T-helper 17 cell (primary cell): ENCODE results near the gene CACNA2D3. TPM values are rescaled to one million over a fixed set of nuclear protein-coding genes. Genes with fewer than 3 reads are reported as not detected.

Experiments used
- ATAC-seq: fragments of 150-1000 bp; cut with Tn5 transposase; 2 replicates; pipeline ENCODE4 v1.10.0; 2021; ENCODE audit warnings: mild to moderate bottlenecking, moderate library complexity
- DNase-seq, 3 donors: peaks; one replicate each; pipeline versions ENCODE4 v3.0.0 to v3.0.0-alpha.2; 2020 to 2021
- H3K9me3 ChIP-seq: one replicate; pipeline ENCODE4 v1.7.0; 2013; ENCODE audit warnings: low read length, mild to moderate bottlenecking; ENCODE audit not compliant: control insufficient read depth, poor library complexity, severe bottlenecking
- H3K27ac Mint-ChIP-seq: one replicate; pipeline ENCODE4 v1.8.0; 2022; ENCODE audit warnings: mild to moderate bottlenecking, moderate library complexity, mixed read lengths
- H3K27me3 Mint-ChIP-seq: one replicate; pipeline ENCODE4 v1.8.0; 2022; ENCODE audit warnings: mixed read lengths
- H3K36me3 Mint-ChIP-seq: one replicate; pipeline ENCODE4 v1.8.0; 2022; ENCODE audit warnings: low read depth, mixed read lengths
- H3K4me1 Mint-ChIP-seq: one replicate; pipeline ENCODE4 v1.8.0; 2022; ENCODE audit warnings: mild to moderate bottlenecking, mixed read lengths
- H3K4me3 Mint-ChIP-seq: one replicate; pipeline ENCODE4 v1.8.0; 2022; ENCODE audit warnings: mild to moderate bottlenecking, moderate library complexity, mixed read lengths
- total RNA-seq, 4 donors: library from RNA in 2 of 4; stranded (reverse) in 2 of 4; gene quantifications; one replicate each; pipeline ENCODE4 v1.2.3 and lab custom pipeline; 2022 to 2026

The CACNA2D3 gene
- total RNA-seq, 2 donors from 2014 or later: 0.08 TPM; not detected in 1

DNA sequence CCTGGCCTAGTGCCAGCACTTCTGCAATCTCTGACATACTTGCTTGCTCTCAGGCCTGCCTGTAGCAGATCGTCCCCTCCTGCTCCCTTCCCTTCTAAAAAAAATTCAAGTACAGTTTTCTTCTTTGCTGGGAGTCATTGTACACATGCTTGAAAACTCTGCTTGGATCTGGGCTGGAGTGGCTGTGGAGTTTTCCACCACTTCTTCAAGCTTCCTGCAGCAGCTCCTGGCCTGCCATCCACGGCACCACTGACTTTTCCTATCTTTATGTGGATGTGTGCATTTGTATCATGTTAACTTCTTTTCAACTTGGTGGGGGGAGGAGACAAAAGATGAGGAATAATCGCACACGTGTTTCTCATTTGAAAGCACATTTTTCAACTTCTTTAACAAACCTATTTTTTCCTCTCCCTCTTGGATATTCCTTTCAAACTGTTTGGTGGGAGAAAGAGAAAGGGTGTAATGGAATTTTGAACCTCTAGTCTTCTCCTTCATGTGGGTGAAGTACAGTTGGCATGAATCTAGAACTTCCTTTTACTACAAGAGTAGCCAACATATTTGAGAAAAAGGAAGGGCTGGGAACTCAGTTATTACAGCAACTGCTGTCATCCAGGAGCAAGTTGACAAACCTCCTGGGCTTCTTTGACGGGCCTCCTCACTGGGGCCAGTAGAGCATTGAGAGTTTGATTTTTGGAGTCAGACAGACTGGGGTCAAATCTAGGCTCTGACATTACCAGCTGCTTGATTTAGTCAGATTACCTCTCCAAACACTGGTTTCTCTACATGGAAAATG lies 866.7 kb downstream of the CACNA2D3 start:
- Mint-ChIP-seq H3K4me1 (no peaks in the 10 kb centered on the region), H3K4me3 (no peak overlapping the region), H3K36me3 (no peaks in the 10 kb centered on the region), H3K27ac (no peak overlapping the region), H3K27me3 (no peaks in the 10 kb centered on the region)
- ATAC-seq: no peak
- no peaks in the 10 kb centered on the region for H3K9me3 ChIP-seq
- DNase-seq: no peak

DNA sequence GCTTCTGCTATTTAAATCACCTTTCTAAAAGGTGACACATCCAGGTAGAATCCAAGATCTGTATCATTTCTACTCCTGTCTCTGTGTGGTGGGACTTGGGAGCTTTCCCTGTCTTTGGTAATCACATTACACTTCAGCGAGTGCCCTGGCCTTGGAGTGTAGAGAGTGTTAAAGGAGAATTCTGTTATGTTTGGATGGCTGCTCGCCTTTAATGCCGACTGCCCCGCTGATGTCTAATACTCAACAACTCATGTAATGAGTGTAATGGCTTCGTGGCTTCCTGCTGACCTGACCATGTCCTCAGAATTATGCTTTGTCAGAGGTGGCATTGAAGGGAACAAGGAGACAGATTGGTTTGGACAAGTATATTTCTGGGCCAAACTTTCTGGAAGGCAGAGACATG lies 871.8 kb downstream of the CACNA2D3 start:
- no peaks in the 10 kb centered on the region for H3K9me3 ChIP-seq
- Mint-ChIP-seq H3K4me1 (no peaks in the 10 kb centered on the region), H3K4me3 (no peak overlapping the region), H3K27me3 (no peaks in the 10 kb centered on the region), H3K27ac (no peak overlapping the region), H3K36me3 (no peaks in the 10 kb centered on the region)
- ATAC-seq (no peak), DNase-seq (no peak)

DNA sequence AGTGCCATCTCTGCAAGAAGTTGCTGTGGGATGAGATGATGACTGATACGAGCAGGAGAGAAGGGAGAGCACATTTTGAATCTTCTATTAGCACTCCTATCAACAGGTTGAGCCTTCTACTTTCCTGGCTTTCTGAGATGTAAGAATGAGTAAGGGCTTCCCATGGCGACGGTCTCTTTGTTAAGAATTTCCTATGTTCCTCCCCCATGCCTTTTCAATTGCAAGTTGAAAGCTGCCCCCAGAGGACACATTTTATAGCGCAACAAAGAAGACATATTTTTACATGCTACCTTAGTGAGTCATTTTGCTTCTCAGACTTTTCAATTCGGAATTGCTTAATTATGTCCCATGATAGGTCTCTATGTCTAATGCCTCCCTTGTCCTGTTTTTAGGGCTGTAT lies 876.8 kb downstream of the CACNA2D3 start:
- no peaks in the 10 kb centered on the region for H3K36me3 Mint-ChIP-seq
- H3K27me3 Mint-ChIP-seq: no peaks in the 10 kb centered on the region
- no peaks in the 10 kb centered on the region for H3K9me3 ChIP-seq
- H3K4me1 Mint-ChIP-seq: no peaks in the 10 kb centered on the region
- no peak overlapping the region for H3K27ac Mint-ChIP-seq
- H3K4me3 Mint-ChIP-seq: no peak overlapping the region
- DNase-seq (no peak), ATAC-seq (no peak)

DNA sequence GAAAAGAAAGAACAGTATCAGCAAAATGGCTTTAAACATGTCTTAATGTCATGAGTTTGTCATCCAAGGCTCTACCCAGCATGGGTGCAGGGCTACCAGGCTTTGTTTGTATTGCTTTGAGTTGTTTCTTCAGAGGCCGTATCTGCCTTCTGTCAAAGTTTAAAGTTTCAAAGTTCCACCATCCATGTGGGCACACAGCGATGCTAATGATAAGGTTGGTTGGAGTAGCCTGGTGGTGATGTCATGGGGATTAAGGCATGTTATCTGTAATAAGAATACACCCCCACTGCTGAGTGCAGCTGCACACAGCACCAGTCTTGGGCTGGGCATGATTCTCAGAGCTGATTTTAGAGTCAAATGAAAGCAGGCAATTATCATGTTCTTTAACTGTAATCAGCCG lies 877.5 kb downstream of the CACNA2D3 start:
- DNase-seq (no peak), ATAC-seq (no peak)
- no peak overlapping the region for H3K4me3 Mint-ChIP-seq
- H3K4me1 Mint-ChIP-seq: no peaks in the 10 kb centered on the region
- H3K27me3 Mint-ChIP-seq: no peaks in the 10 kb centered on the region
- no peaks in the 10 kb centered on the region for H3K9me3 ChIP-seq
- H3K36me3 Mint-ChIP-seq: no peaks in the 10 kb centered on the region
- no peak overlapping the region for H3K27ac Mint-ChIP-seq

DNA sequence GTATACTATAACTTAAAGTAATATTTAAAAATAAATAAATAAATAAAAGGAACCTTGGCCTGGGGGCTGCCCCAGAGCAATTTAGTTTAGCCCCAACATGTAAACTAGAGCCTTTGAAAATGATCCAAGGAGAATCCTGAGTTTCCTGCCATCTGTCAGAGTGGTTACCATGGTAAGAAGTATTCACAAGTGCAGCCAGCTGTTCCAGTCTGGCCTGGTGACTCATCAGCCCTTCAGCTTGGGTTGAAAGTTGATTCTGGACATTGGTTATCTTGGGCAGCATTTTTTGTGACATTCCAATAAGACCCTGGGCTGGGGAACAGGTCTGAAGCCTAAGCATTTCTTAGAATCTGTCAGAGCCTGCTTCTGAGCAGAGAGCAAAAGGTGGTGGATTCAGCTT lies 878.2 kb downstream of the CACNA2D3 start:
- DNase-seq (no peak), ATAC-seq (no peak)
- Mint-ChIP-seq H3K27me3 (no peaks in the 10 kb centered on the region), H3K36me3 (no peaks in the 10 kb centered on the region), H3K27ac (no peak overlapping the region), H3K4me3 (no peak overlapping the region), H3K4me1 (no peaks in the 10 kb centered on the region)
- H3K9me3 ChIP-seq: no peaks in the 10 kb centered on the region

DNA sequence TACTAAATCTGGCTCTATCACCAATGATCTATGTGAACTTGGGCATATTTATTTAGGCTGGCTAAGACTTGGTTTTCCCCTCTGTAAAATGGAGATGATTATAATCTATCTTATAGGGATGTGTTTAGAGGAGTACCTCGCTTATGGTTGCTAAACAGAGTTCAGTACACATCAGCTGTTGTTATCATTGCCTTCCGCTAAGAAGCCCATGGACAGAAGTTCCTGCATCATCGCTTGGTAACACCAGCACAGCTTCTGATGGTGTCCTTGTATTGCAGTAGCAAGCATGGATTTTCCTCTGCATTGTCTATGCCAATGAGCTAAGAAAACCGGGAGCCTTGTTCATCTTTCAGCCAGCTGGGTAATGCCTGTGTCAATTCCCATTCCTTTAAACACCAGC lies 878.6 kb downstream of the CACNA2D3 start:
- ATAC-seq (no peak), DNase-seq (no peak)
- no peak overlapping the region for H3K4me3 Mint-ChIP-seq
- no peak overlapping the region for H3K27ac Mint-ChIP-seq
- H3K4me1 Mint-ChIP-seq: no peaks in the 10 kb centered on the region
- no peaks in the 10 kb centered on the region for H3K27me3 Mint-ChIP-seq
- H3K9me3 ChIP-seq: no peaks in the 10 kb centered on the region
- H3K36me3 Mint-ChIP-seq: no peaks in the 10 kb centered on the region

DNA sequence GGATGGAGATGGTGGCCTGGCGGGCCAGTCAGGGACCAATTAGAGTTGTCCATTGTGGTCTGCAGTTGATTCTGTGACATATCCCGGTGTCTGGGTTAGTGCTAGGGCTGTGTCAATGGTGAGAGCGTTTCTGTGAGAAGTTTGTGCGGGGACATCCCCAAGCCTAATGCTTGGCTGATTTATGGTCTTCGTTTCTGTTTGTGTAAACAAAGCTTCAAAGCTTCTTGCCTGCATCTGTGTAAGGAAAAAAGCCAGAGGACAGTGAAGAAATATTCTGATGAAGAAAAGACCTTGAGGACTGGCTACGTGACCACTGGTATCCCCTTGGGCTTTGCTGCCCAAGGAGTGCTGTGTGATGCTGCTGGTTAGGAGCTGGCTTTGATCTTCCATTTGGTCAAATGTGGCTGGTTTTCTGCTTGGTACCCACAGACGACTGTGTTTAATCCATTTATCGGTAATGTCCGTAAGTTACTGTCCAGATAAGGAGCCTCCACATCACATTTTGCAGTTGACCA lies 880.1 kb downstream of the CACNA2D3 start:
- Mint-ChIP-seq H3K27me3 (no peaks in the 10 kb centered on the region), H3K36me3 (no peaks in the 10 kb centered on the region), H3K27ac (no peak overlapping the region), H3K4me1 (no peaks in the 10 kb centered on the region), H3K4me3 (no peak overlapping the region)
- H3K9me3 ChIP-seq: no peaks in the 10 kb centered on the region
- ATAC-seq (no peak), DNase-seq (no peak)

DNA sequence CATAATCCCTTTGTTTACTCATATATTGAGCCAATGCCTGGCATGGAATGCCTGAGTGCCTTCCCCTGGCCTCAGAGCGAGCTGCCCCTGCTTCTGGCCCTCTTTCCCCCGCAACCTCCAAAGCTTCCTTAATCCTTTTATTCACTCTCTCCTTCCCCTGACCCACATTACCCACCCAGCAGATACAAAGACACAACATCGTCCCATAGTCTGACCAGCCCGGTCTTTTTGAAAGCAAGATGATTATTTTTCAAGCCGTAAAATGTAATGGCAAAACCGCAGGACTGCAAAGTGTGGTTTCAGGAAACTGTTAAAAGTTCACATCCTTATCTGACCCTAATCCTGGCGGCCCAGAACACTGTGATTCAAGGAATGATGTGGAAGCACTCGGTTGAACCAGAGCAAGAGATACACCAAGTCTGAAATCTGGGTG lies 883.9 kb downstream of the CACNA2D3 start:
- DNase-seq (no peak), ATAC-seq (no peak)
- no peaks in the 10 kb centered on the region for H3K27me3 Mint-ChIP-seq
- no peaks in the 10 kb centered on the region for H3K36me3 Mint-ChIP-seq
- H3K4me1 Mint-ChIP-seq: no peaks in the 10 kb centered on the region
- H3K27ac Mint-ChIP-seq: no peak overlapping the region
- no peaks in the 10 kb centered on the region for H3K9me3 ChIP-seq
- no peak overlapping the region for H3K4me3 Mint-ChIP-seq

DNA sequence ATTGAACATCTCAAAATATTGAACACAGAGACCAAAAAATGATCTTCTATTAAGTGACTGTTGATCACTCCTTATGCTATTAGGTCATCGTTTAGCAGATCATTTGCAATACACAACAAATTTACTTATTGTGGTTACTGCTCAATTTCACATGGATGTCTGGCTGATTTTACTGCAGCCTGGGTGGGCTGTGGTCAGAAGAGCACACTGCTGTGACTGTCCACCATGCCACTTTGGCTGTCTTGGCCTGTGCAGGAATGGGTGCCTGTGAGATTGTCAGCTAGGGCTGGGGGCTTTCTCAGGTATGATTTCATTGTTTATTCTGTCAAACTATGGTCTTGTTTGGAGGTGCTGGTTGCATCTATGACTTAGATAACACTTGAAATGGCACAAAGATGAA lies 885.6 kb downstream of the CACNA2D3 start:
- no peak overlapping the region for H3K27ac Mint-ChIP-seq
- ATAC-seq (no peak), DNase-seq (no peak)
- H3K27me3 Mint-ChIP-seq: no peaks in the 10 kb centered on the region
- no peaks in the 10 kb centered on the region for H3K36me3 Mint-ChIP-seq
- H3K4me3 Mint-ChIP-seq: no peak overlapping the region
- H3K9me3 ChIP-seq: no peaks in the 10 kb centered on the region
- no peaks in the 10 kb centered on the region for H3K4me1 Mint-ChIP-seq

DNA sequence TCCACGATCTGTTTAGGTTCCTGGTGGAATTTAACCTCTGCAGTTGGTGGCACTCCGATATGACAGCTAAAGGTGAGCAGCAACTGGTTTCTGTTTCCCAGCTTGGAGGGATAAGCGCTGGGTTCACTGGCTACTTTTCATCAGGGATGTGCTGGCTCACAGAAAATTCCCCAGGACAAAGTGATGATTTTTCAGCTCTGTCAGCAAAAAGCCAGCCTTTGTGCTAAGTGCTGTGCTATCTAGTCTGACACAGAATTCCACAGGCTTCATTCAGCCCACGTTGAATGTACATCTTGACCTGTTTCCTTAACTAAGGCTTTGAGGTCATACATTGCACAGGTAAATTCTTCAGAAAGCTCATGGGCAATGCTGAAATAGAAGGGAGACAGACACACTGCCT lies 887.0 kb downstream of the CACNA2D3 start:
- ATAC-seq: no peak
- no peak overlapping the region for H3K27ac Mint-ChIP-seq
- no peak for DNase-seq

DNA sequence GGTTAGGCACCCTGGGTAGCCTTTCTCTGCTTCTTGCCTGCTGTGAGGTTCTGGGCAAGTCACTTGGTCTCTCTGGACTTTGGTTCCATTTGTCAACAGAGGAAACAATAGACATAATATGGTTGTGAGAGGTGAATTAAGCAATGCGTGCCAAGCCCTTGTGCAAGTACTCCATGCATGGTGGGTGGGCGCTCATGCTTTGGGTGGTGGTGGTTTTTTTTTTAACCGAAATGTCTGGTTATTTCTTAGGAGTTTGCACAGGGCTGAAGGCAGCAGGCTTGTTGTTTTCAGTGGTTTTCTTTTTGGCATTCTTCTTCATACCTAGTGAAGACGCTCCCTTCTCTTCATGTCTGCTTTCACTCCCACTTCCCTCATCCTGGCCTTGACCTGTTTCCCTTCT lies 889.7 kb downstream of the CACNA2D3 start:
- no peak overlapping the region for H3K4me3 Mint-ChIP-seq
- ATAC-seq (no peak), DNase-seq (no peak)
- no peak overlapping the region for H3K27ac Mint-ChIP-seq
- no peaks in the 10 kb centered on the region for H3K9me3 ChIP-seq
- H3K36me3 Mint-ChIP-seq: no peaks in the 10 kb centered on the region
- no peaks in the 10 kb centered on the region for H3K4me1 Mint-ChIP-seq
- H3K27me3 Mint-ChIP-seq: no peaks in the 10 kb centered on the region

More for the DNA sequence above, 887.0 kb downstream of the CACNA2D3 start:
- Mint-ChIP-seq H3K36me3 (no peaks in the 10 kb centered on the region), H3K27me3 (no peaks in the 10 kb centered on the region), H3K4me3 (no peak overlapping the region), H3K4me1 (no peaks in the 10 kb centered on the region)
- H3K9me3 ChIP-seq: no peaks in the 10 kb centered on the region

DNA sequence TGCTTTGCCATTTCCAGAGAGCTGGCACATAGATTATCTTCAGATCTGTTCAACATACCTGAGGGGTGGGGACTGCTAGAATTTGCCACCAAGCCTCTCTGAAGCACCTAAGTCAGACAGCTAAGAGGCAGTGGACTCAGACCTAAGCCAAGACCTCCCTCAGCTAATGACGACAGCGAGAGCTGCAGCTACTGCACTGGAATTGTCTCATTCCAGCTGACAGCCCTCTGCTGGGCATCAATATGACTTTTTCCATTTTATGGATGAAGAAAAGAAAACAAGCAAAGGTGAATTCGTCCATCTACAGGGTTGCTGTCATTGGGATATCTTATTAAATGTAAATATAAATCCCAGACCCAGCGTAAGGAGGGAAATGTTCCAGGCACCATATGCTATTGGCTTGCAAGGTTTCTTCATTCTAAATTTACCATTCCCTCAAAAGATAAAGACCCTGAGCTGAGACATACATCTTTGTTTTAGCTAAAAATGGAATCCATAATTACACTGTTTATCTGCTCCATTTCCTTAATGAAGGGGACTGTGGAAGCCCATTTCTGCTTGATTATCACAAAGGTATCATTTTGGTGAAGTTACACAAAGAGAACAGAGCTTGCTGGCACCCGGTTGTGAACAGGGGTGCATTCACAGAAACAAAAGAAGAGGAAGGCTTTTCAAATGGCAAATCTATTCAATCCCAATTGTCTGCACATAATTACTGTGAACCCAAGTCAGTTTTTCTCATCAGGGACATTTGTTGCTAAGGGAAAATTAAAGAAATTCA lies 891.0 kb downstream of the CACNA2D3 start:
- H3K9me3 ChIP-seq: no peaks in the 10 kb centered on the region
- ATAC-seq: no peak
- H3K27me3 Mint-ChIP-seq: no peaks in the 10 kb centered on the region
- H3K4me3 Mint-ChIP-seq: no peak overlapping the region
- DNase-seq: no peak
- no peak overlapping the region for H3K27ac Mint-ChIP-seq
- no peaks in the 10 kb centered on the region for H3K36me3 Mint-ChIP-seq
- H3K4me1 Mint-ChIP-seq: no peaks in the 10 kb centered on the region

DNA sequence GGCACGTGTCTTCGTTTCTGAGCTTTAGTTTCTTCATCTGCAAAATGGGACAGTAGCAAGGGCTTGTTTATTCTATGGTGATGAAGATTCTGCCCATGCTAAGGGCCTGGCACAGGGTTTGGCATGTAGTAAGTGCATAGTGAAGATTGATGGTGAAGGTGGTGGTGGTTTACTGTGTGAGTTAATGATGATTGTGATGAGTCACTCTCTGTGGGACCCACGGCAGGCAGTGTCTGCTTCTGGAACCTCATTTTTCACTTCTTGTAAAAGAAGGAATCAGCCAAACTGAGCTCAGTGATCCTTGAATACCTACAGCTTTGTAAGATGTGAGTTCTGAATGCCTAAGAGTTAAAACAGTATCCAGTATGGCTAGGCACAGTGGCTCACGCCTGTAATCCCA lies 891.7 kb downstream of the CACNA2D3 start:
- Mint-ChIP-seq H3K36me3 (no peaks in the 10 kb centered on the region), H3K27ac (no peak overlapping the region), H3K4me3 (no peak overlapping the region)

More for the DNA sequence above, 891.7 kb downstream of the CACNA2D3 start:
- Mint-ChIP-seq H3K27me3 (no peaks in the 10 kb centered on the region), H3K4me1 (no peaks in the 10 kb centered on the region)
- H3K9me3 ChIP-seq: no peaks in the 10 kb centered on the region
- DNase-seq (no peak), ATAC-seq (no peak)
